H9 (cell line): ENCODE data around the gene PHACTR1. TPM values are rescaled to one million over a fixed set of nuclear protein-coding genes. Genes with fewer than 3 reads are reported as not detected.

Experiments
- DNase-seq: peaks from one replicate; pipeline ENCODE4 v3.0.0-alpha.2; 2017
- H2AFZ ChIP-seq: one replicate; pipeline ENCODE4 v1.6.1; 2013; ENCODE audit warnings: mild to moderate bottlenecking, low read length, control low read depth, moderate library complexity
- H2AK5ac ChIP-seq: 2 replicates; pipeline ENCODE4 v1.6.1; 2013; ENCODE audit warnings: low read length, control low read depth, mixed read lengths; ENCODE audit not compliant: insufficient read length
- H2BK120ac ChIP-seq: one replicate; pipeline ENCODE4 v1.6.1; 2013; ENCODE audit warnings: low read depth, mild to moderate bottlenecking, low read length, control low read depth, inconsistent platforms; ENCODE audit not compliant: poor library complexity, severe bottlenecking
- H2BK12ac ChIP-seq: 2 replicates; pipeline ENCODE4 v1.6.1; 2013; ENCODE audit warnings: low read length, control low read depth, mixed read lengths, low read depth; ENCODE audit not compliant: insufficient read length
- H2BK15ac ChIP-seq: 2 replicates; pipeline ENCODE4 v1.6.1; 2013; ENCODE audit warnings: low read depth, low read length, control low read depth
- H2BK20ac ChIP-seq: one replicate; pipeline ENCODE4 v1.6.1; 2013; ENCODE audit warnings: low read depth, mild to moderate bottlenecking, low read length, control low read depth, inconsistent platforms; ENCODE audit not compliant: poor library complexity, severe bottlenecking
- H2BK5ac ChIP-seq: 2 replicates; pipeline ENCODE4 v1.6.1; 2013; ENCODE audit warnings: low read length, control low read depth, mixed read lengths; ENCODE audit not compliant: insufficient read length
- H3K14ac ChIP-seq: 2 replicates; pipeline ENCODE4 v1.6.1; 2013; ENCODE audit warnings: low read length, control low read depth; ENCODE audit not compliant: insufficient read depth
- H3K18ac ChIP-seq: 2 replicates; pipeline ENCODE4 v1.6.1; 2013; ENCODE audit warnings: low read depth, mild to moderate bottlenecking, mixed read lengths, low read length, control low read depth; ENCODE audit not compliant: insufficient read length
- H3K23ac ChIP-seq: 2 replicates; pipeline ENCODE4 v1.6.1; 2013; ENCODE audit warnings: low read length, control low read depth, mixed read lengths, low read depth; ENCODE audit not compliant: insufficient read length
- H3K23me2 ChIP-seq: 2 replicates; pipeline ENCODE4 v1.6.1; 2013; ENCODE audit warnings: low read depth, mild to moderate bottlenecking, mixed read lengths, low read length, control low read depth; ENCODE audit not compliant: insufficient read length, poor library complexity, severe bottlenecking
- H3K27ac ChIP-seq: 2 replicates; pipeline ENCODE4 v1.5.1; 2013; ENCODE audit warnings: low read length, control low read depth, mixed read lengths, low read depth; ENCODE audit not compliant: insufficient read length
- H3K27me3 ChIP-seq: 2 replicates; pipeline ENCODE4 v1.6.1; 2013; ENCODE audit warnings: low read length, control low read depth, inconsistent platforms; ENCODE audit not compliant: insufficient read depth
- H3K4ac ChIP-seq: 2 replicates; pipeline ENCODE4 v1.6.1; 2013; ENCODE audit warnings: low read depth, mild to moderate bottlenecking, control low read depth, inconsistent platforms, low read length, moderate library complexity
- H3K4me1 ChIP-seq: 2 replicates; pipeline ENCODE4 v1.6.1; 2013; ENCODE audit warnings: low read length, control low read depth, inconsistent platforms; ENCODE audit not compliant: insufficient read depth
- H3K4me2 ChIP-seq: 2 replicates; pipeline ENCODE4 v1.6.1; 2013; ENCODE audit warnings: low read length, control low read depth, mixed read lengths; ENCODE audit not compliant: insufficient read length, insufficient read depth
- H3K56ac ChIP-seq: 2 replicates; pipeline ENCODE4 v1.6.1; 2013; ENCODE audit warnings: low read depth, mild to moderate bottlenecking, mixed read lengths, low read length, control low read depth; ENCODE audit not compliant: insufficient read length
- H3K79me1 ChIP-seq: 2 replicates; pipeline ENCODE4 v1.6.1; 2013; ENCODE audit warnings: low read depth, mild to moderate bottlenecking, moderate library complexity, low read length, control low read depth, inconsistent platforms; ENCODE audit not compliant: insufficient read depth, poor library complexity, severe bottlenecking
- H3K79me2 ChIP-seq: 2 replicates; pipeline ENCODE4 v1.6.1; 2013; ENCODE audit warnings: low read length, control low read depth, inconsistent platforms; ENCODE audit not compliant: insufficient read depth
- H3K9ac ChIP-seq: 2 replicates; pipeline ENCODE4 v1.6.1; 2013; ENCODE audit warnings: low read length, control low read depth, mixed read lengths; ENCODE audit not compliant: insufficient read length; ENCODE audit errors: extremely low read depth
- H3K9me3 ChIP-seq: one replicate; pipeline ENCODE4 v1.6.1; 2013; ENCODE audit warnings: low read depth, low read length, inconsistent platforms; ENCODE audit not compliant: control insufficient read depth
- H3T11ph ChIP-seq: one replicate; pipeline ENCODE4 v1.6.1; 2013; ENCODE audit warnings: mild to moderate bottlenecking, low read length, control low read depth, inconsistent platforms
- H4K20me1 ChIP-seq: one replicate; pipeline ENCODE4 v1.6.1; 2013; ENCODE audit not compliant: control insufficient read depth, insufficient read length, insufficient read depth
- H4K5ac ChIP-seq: 2 replicates; pipeline ENCODE4 v1.6.1; 2013; ENCODE audit warnings: low read depth, mild to moderate bottlenecking, mixed read lengths, low read length, control low read depth; ENCODE audit not compliant: insufficient read length
- H4K8ac ChIP-seq: replicated peaks from 2 replicates; pipeline ENCODE4 v1.6.1; 2013; ENCODE audit warnings: low read length, control low read depth, mixed read lengths, low read depth; ENCODE audit not compliant: insufficient read length
- H4K91ac ChIP-seq: 2 replicates; pipeline ENCODE4 v1.6.1; 2013; ENCODE audit warnings: low read depth, mild to moderate bottlenecking, moderate library complexity, mixed read lengths, low read length, control low read depth; ENCODE audit not compliant: insufficient read length
- H3K27ac Mint-ChIP-seq, 3 experiments: 2 replicates in 2 of 3; 3 replicates in 1 of 3; pipeline ENCODE4 v1.8.0; 2020 to 2021; ENCODE audit warnings: mixed read lengths in 3 of 3, mild to moderate bottlenecking in 1 of 3, moderate library complexity in 1 of 3
- H3K27me3 Mint-ChIP-seq: 2 replicates; pipeline ENCODE4 v1.8.0; 2021; ENCODE audit warnings: low read depth, mild to moderate bottlenecking, moderate library complexity, mixed read lengths
- H3K36me3 Mint-ChIP-seq, 3 experiments: 2 replicates in 2 of 3; 3 replicates in 1 of 3; pipeline ENCODE4 v1.8.0; 2020 to 2021; ENCODE audit warnings: low read depth in 3 of 3, mixed read lengths in 3 of 3; ENCODE audit not compliant: insufficient read depth in 1 of 3
- H3K4me1 Mint-ChIP-seq, 2 experiments: 2 replicates each; pipeline ENCODE4 v1.8.0; 2020; ENCODE audit warnings: mixed read lengths in 2 of 2
- H3K4me3 Mint-ChIP-seq, 2 experiments: 2 replicates in 1 of 2; 3 replicates in 1 of 2; pipeline ENCODE4 v1.8.0; 2020 to 2021; ENCODE audit warnings: mild to moderate bottlenecking in 2 of 2, mixed read lengths in 2 of 2, moderate library complexity in 1 of 2
- H3K9me3 Mint-ChIP-seq, 2 experiments: 2 replicates in 1 of 2; 3 replicates in 1 of 2; pipeline ENCODE4 v1.8.0; 2020; ENCODE audit warnings: mild to moderate bottlenecking in 2 of 2, mixed read lengths in 2 of 2, moderate library complexity in 1 of 2
- WGBS: extraction: QIAGEN DNeasy Blood & Tissue Kit; methylation state at CpG from one replicate; pipeline ENCODE4 v1.1.7; 2013; ENCODE audit warnings: missing lambda C conversion rate, low lambda C conversion rate, mixed read lengths; ENCODE audit not compliant: insufficient read length; ENCODE audit errors: extremely low coverage; 5-methylcytosine and 5-hydroxymethylcytosine counted together
- total RNA-seq: library from RNA; stranded (reverse); gene quantifications from 2 replicates; pipeline ENCODE4 v1.2.1, GENCODE V29; 2021
- TF ChIP-seq, protein P1 (sequence below): fragments of 200-600 bp; sonication (generic); conservative IDR thresholded peaks from 3 replicates; pipeline ENCODE4 v1.8.0; 2021; ENCODE audit warnings: antibody characterized with exemption, mild to moderate bottlenecking

The PHACTR1 gene
- total RNA-seq, 1 experiment from 2014 or later: 15.9 TPM

DNA sequence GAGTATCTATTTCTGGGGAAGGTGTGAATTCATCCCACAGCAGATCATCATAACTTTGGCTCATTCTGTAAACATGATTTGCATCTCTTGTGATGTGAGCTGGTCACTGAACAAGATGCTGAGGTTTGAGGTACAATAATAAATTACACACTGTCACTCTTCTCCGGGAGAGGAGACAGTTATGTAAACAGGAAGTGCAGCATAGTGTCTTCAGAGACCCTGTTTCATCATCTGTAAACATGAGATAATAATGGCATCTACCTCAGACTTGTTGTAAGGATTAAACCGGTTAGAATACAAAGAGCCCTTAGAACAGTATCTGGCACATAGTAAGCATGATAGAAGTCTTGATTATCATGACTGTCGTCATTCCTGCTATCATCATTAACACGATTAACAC is 486.6 kb downstream of the PHACTR1 start:
- Histone ChIP-seq H3K4me2 (no peak overlapping the region), H3K23ac (no peak overlapping the region), H3K9me3 (no peaks in the 10 kb centered on the region), H2BK15ac (no peak overlapping the region), H3T11ph (no peak overlapping the region), H3K79me1 (no peaks in the 10 kb centered on the region), H2AK5ac (no peak overlapping the region), H2BK12ac (no peak overlapping the region), H3K79me2 (no peaks in the 10 kb centered on the region; the same call in 1 of the 2 replicates), H2AFZ (no peak overlapping the region), H3K56ac (no peak overlapping the region), H3K4ac (no peak overlapping the region), H3K9ac (no peak overlapping the region), H3K4me1 (no peaks in the 10 kb centered on the region), H3K27me3 (no peaks in the 10 kb centered on the region), H2BK20ac (no peak overlapping the region), H4K91ac (no peak overlapping the region), H4K5ac (no peak overlapping the region), H2BK120ac (no peak overlapping the region), H3K23me2 (no peaks in the 10 kb centered on the region), H4K20me1 (no peaks in the 10 kb centered on the region), H3K14ac (no peak overlapping the region), H3K18ac (no peak overlapping the region), H2BK5ac (no peak overlapping the region), H3K27ac (no peak overlapping the region), H4K8ac (no peak overlapping the region)
- Mint-ChIP-seq H3K4me1 (peaks cover 4 to 5% of the 10 kb centered on the region in 2 experiments; a peak in 2 of 4 replicates), H3K4me3 (no peak overlapping the region), H3K36me3 (no peaks in the 10 kb centered on the region), H3K27ac (no peak overlapping the region), H3K9me3 (no peaks in the 10 kb centered on the region), H3K27me3 (no peaks in the 10 kb centered on the region)
- no CpG with 5 or more reads among the region's 4 CpGs for WGBS
- no peak for DNase-seq
- TF ChIP-seq, protein P1, sequence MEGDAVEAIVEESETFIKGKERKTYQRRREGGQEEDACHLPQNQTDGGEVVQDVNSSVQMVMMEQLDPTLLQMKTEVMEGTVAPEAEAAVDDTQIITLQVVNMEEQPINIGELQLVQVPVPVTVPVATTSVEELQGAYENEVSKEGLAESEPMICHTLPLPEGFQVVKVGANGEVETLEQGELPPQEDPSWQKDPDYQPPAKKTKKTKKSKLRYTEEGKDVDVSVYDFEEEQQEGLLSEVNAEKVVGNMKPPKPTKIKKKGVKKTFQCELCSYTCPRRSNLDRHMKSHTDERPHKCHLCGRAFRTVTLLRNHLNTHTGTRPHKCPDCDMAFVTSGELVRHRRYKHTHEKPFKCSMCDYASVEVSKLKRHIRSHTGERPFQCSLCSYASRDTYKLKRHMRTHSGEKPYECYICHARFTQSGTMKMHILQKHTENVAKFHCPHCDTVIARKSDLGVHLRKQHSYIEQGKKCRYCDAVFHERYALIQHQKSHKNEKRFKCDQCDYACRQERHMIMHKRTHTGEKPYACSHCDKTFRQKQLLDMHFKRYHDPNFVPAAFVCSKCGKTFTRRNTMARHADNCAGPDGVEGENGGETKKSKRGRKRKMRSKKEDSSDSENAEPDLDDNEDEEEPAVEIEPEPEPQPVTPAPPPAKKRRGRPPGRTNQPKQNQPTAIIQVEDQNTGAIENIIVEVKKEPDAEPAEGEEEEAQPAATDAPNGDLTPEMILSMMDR: no peak
